ENCODE measurements around the gene DPP10. TPM values are rescaled to one million over a fixed set of nuclear protein-coding genes. Genes with fewer than 3 reads are reported as not detected.

The DPP10 gene
- total RNA-seq, 1 experiment from 2014 or later = not detected

GRCh38 chr2:115572746-115573145 lies 1130.3 kb downstream of the DPP10 start:
- H3K79me2 ChIP-seq (ENCODE audit: low read length) = no peaks in the 10 kb centered on the region
- no peak overlapping the region for H3K9ac ChIP-seq (ENCODE audit: low read length)
- no peaks in the 10 kb centered on the region for H4K20me1 ChIP-seq (ENCODE audit: low read length)
- H3K9me3 ChIP-seq (ENCODE audit: low read length) = no peaks in the 10 kb centered on the region
- intact Hi-C loops (cut with micrococcal nuclease) = no loop called here
- TF ChIP-seq EZH2phosphoT487 (IDR thresholded peaks at IDR 0.05; ENCODE audit: borderline replicate concordance, low read length) (no peak), EZH2 (IDR thresholded peaks at IDR 0.05; ENCODE audit: low read length, unreplicated experiment) (no peak), CTCF (conservative IDR thresholded peaks at IDR 0.05; ENCODE audit: low read depth, low read length) (no peak)
- no peak overlapping the region for H3K27ac ChIP-seq (ENCODE audit: low read length)
- no peaks in the 10 kb centered on the region for H3F3A ChIP-seq (ENCODE audit: low read length, unreplicated experiment)
- BruUV-seq (replicated peaks) = no TSS peak
- no peaks in the 10 kb centered on the region for H3K36me3 ChIP-seq (ENCODE audit: low read depth, low read length)
- CTCF ChIA-PET = no interaction called here
- H3K9me2 ChIP-seq (replicated peaks; ENCODE audit: low read length) = no peaks in the 10 kb centered on the region
- H3K4me3 ChIP-seq (ENCODE audit: low read length) = no peak overlapping the region
- H3K4me2 ChIP-seq (ENCODE audit: low read length) = no peak overlapping the region
- H3K4me1 ChIP-seq (ENCODE audit: insufficient read depth, low read length) = no peaks in the 10 kb centered on the region
- POLR2A ChIA-PET (ENCODE audit: unreplicated experiment) = no interaction called here
- H3K27me3 ChIP-seq (ENCODE audit: low read length) = no peaks in the 10 kb centered on the region
- no peak overlapping the region for H2AFZ ChIP-seq (ENCODE audit: low read length)
- ATAC-seq = no peak
- no peak for DNase-seq

- no peak overlapping the region for H3K4me2 ChIP-seq (ENCODE audit: low read length)
- CTCF ChIA-PET = no interaction called here
- no peak overlapping the region for H3K9ac ChIP-seq (ENCODE audit: low read length)
- no peaks in the 10 kb centered on the region for H3K9me3 ChIP-seq (ENCODE audit: low read length)
- POLR2A ChIA-PET (ENCODE audit: unreplicated experiment) = no interaction called here
- H3K9me2 ChIP-seq (replicated peaks; ENCODE audit: low read length) = no peaks in the 10 kb centered on the region
- ATAC-seq (no peak), DNase-seq (no peak)
- H3K4me1 ChIP-seq (ENCODE audit: insufficient read depth, low read length) = no peaks in the 10 kb centered on the region
- no peaks in the 10 kb centered on the region for H3F3A ChIP-seq (ENCODE audit: low read length, unreplicated experiment)
- no peaks in the 10 kb centered on the region for H3K27me3 ChIP-seq (ENCODE audit: low read length)
- no peaks in the 10 kb centered on the region for H4K20me1 ChIP-seq (ENCODE audit: low read length)
- TF ChIP-seq EZH2phosphoT487 (IDR thresholded peaks at IDR 0.05; ENCODE audit: borderline replicate concordance, low read length) (no peak), CTCF (conservative IDR thresholded peaks at IDR 0.05; ENCODE audit: low read depth, low read length) (no peak), EZH2 (IDR thresholded peaks at IDR 0.05; ENCODE audit: low read length, unreplicated experiment) (no peak)
- intact Hi-C loops (cut with micrococcal nuclease) = no loop called here
- no peak overlapping the region for H3K4me3 ChIP-seq (ENCODE audit: low read length)
- H3K36me3 ChIP-seq (ENCODE audit: low read depth, low read length) = no peaks in the 10 kb centered on the region
- BruUV-seq (replicated peaks) = no TSS peak
- no peak overlapping the region for H2AFZ ChIP-seq (ENCODE audit: low read length)
- H3K27ac ChIP-seq (ENCODE audit: low read length) = no peak overlapping the region
- no peaks in the 10 kb centered on the region for H3K79me2 ChIP-seq (ENCODE audit: low read length)
These were observed 1131.3 kb downstream of the DPP10 start for GRCh38 chr2:115573756-115574155.

GRCh38 chr2:115574667-115575066 lies 1132.2 kb downstream of the DPP10 start:
- BruUV-seq (replicated peaks) = no TSS peak
- H3K79me2 ChIP-seq (ENCODE audit: low read length) = no peaks in the 10 kb centered on the region
- no peak for ATAC-seq
- H3K9me2 ChIP-seq (replicated peaks; ENCODE audit: low read length) = no peaks in the 10 kb centered on the region
- H3K9ac ChIP-seq (ENCODE audit: low read length) = no peak overlapping the region
- no peak overlapping the region for H2AFZ ChIP-seq (ENCODE audit: low read length)
- TF ChIP-seq EZH2phosphoT487 (IDR thresholded peaks at IDR 0.05; ENCODE audit: borderline replicate concordance, low read length) = no peak
- no peak for TF ChIP-seq CTCF (conservative IDR thresholded peaks at IDR 0.05; ENCODE audit: low read depth, low read length)
- TF ChIP-seq EZH2 (IDR thresholded peaks at IDR 0.05; ENCODE audit: low read length, unreplicated experiment) = no peak
- H3K36me3 ChIP-seq (ENCODE audit: low read depth, low read length) = no peaks in the 10 kb centered on the region
- H3K9me3 ChIP-seq (ENCODE audit: low read length) = no peaks in the 10 kb centered on the region
- no peak overlapping the region for H3K27ac ChIP-seq (ENCODE audit: low read length)
- no peaks in the 10 kb centered on the region for H4K20me1 ChIP-seq (ENCODE audit: low read length)
- no peak overlapping the region for H3K4me2 ChIP-seq (ENCODE audit: low read length)
- DNase-seq = no peak
- H3K4me3 ChIP-seq (ENCODE audit: low read length) = no peak overlapping the region
- no peaks in the 10 kb centered on the region for H3F3A ChIP-seq (ENCODE audit: low read length, unreplicated experiment)
- CTCF ChIA-PET = no interaction called here
- POLR2A ChIA-PET (ENCODE audit: unreplicated experiment) = no interaction called here
- intact Hi-C loops (cut with micrococcal nuclease) = no loop called here
- no peaks in the 10 kb centered on the region for H3K4me1 ChIP-seq (ENCODE audit: insufficient read depth, low read length)
- H3K27me3 ChIP-seq (ENCODE audit: low read length) = no peaks in the 10 kb centered on the region

Data from PC-3 (cell line).